22Rv1 (cell line): ENCODE measurements around the gene NBAS.

Experiments used
- ZFX ChIP-seq: fragments of 450-650 bp; IDR thresholded peaks from 2 replicates; pipeline ENCODE4 v1.6.1; 2017; ENCODE audit warnings: antibody characterized with exemption, borderline replicate concordance
- TF ChIP-seq, protein P1 (sequence below): fragments of 450-650 bp; IDR thresholded peaks from 2 replicates; pipeline ENCODE4 v1.5.1; 2017; ENCODE audit warnings: mild to moderate bottlenecking

DNA sequence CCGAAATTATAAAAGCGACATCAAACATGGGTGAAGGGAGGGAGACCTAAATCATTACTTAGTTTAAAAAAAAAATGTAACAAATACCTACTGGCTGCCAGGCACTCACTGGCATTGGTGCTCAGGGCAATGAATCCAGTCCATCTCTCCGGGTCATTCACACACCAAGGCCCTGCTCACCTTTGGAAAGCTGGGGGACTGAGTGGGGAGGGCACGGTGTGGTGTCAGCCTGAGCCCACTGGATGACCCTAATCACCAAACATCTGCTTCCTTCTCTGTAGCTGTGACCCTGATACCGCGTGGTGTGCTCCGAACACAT, 30.2 kb upstream of the NBAS start:
- TF ChIP-seq, protein P1, sequence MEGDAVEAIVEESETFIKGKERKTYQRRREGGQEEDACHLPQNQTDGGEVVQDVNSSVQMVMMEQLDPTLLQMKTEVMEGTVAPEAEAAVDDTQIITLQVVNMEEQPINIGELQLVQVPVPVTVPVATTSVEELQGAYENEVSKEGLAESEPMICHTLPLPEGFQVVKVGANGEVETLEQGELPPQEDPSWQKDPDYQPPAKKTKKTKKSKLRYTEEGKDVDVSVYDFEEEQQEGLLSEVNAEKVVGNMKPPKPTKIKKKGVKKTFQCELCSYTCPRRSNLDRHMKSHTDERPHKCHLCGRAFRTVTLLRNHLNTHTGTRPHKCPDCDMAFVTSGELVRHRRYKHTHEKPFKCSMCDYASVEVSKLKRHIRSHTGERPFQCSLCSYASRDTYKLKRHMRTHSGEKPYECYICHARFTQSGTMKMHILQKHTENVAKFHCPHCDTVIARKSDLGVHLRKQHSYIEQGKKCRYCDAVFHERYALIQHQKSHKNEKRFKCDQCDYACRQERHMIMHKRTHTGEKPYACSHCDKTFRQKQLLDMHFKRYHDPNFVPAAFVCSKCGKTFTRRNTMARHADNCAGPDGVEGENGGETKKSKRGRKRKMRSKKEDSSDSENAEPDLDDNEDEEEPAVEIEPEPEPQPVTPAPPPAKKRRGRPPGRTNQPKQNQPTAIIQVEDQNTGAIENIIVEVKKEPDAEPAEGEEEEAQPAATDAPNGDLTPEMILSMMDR = no peak
- TF ChIP-seq ZFX = no peak
